T47D (cell line): ENCODE data around the gene PLA2G4B.

Experiments used
- DNase-seq, 2 experiments: peaks; one replicate each; pipeline versions ENCODE4 v3.0.0 to v3.0.0-alpha.2; 2011 to 2012; ENCODE audit warnings: low read depth in 1 of 2, low spot score in 1 of 2
- JUND ChIP-seq: IDR thresholded peaks from 2 replicates; pipeline ENCODE4 v1.6.1; 2012; ENCODE audit warnings: low read depth
- in situ Hi-C: cut with HindIII; loops from 2 replicates; pipeline ENCODE4 v1.10.0; 2016; ENCODE audit warnings: low sequenced_read_pairs, low pct_unique_long_range_greater_than_20kb

The PLA2G4B gene

DNA sequence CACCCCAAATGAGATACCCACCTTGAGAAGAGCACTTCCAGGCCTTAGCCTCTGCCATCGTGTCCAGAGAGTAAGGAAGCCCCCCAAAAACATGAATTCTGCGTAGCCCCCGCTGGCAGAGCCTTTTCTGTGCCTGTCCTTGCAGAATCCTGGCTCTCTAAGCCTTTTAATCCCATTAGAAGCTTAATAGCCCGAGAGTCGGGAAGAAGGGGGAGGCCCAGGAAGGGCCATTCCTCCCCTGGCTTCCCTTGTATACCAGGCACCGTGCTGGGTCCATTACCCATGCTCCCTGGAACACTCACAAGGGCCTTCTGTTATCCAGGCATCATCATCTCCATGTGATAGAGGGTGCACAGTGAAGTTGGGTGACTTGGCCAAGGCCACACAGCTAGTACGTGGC is 48.1 kb downstream of the PLA2G4B start:
- no peak for TF ChIP-seq JUND
- in situ Hi-C loops: no loop called here
- no peak for DNase-seq

DNA sequence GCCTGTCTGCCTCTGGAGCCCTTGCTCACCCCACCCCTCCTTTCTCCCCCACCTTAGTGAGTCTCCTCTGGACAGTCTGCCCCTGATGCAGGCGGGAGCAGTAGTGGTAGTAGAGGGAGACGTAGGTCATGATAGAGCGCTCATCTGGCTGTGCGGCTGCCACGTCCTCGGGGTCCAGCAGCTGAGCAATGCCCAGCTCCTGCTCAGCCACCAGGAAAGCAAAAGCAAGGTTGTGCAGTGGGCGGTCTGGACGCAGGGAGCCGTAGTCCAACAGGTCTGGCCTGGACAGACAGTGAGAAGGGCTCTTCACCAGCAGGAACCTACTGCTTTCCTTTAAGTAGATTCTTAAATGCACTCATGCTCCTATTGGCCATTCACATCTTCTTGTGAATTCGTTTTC is 48.5 kb downstream of the PLA2G4B start:
- DNase-seq: no peak
- no peak for TF ChIP-seq JUND
- in situ Hi-C loops: no loop called here

DNA sequence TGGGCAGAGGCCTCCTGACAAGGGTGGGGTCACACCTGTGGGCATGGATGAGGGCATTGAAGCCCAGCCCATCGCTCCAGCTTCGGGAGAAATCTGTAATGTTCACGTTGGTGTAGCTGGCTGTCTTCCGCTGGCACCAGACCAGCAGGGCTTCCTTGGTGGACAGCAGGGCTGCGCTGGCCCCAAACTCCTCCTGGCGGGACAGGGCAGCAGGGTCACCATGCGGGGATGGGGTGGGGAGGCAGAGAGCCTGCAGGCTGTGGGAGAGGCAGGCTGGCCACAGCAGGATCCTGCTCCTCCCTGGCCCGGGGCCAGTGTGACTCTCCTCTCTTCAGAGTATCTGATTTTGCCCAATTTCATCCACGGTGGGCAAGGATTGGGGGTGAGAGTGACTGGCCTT is 49.2 kb downstream of the PLA2G4B start:
- no peak for TF ChIP-seq JUND

DNA sequence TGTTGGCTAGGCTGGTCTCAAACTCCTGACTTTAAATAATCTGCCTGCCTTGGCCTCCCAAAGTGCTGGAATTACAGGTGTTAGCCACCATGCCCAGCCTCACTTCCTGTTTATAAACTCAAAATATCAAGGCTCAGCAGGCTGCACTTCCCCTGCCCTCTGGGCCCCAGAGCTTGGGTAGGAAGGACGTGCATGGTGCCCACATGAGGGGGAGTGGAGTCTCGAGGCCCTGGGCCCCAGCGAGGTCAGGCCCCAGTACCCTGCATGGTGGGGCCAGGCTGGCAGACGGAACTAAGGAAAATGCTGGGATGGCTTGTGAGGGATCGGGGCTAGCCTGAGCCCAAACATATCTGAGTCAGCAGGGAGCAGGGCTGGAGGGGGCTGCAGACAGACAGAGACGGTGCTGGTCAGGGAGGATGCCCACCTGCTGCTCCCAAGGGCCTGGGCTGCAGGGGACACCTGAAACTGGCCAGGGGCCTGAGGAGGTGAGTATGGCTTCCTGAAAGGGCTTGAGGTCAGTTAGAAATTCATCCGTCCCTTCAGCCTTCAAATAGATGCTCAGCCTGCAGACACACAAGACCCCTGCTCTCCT is 50.1 kb downstream of the PLA2G4B start:
- in situ Hi-C loops: no loop called here
- no peak for TF ChIP-seq JUND
- DNase-seq: no peak

More for the DNA sequence above, 49.2 kb downstream of the PLA2G4B start:
- in situ Hi-C loops: no loop called here
- DNase-seq: no peak

DNA sequence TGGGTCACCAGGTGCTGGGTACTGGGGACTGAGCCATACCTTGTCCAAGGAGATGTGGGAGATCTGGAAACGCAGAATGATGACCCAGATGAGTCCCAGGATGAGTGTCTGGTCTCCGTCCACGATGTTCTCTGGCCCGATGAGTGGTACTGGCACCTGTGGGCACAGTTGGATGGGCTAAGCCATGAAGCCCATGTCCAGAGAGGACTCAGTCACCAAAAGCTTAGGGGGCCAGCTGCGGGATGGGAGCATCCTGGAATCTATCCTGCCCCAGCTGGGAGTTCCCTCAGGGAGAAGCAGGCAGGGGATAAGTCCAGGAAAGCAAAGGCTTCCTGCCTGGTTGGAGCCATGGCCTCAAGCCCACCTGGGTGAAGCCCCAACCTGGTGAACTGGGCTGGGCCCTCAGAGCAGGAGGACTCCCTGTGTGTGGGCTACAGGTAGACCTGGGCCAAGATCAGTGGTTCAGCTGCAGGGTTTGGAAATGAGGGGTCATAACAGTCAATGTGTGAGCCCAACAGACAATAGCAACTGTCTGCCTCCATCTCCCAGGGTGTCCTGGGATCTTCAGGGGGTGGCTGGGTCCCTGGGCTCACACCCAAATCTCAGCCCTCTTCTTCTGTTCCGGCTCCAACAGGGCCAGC is 51.5 kb downstream of the PLA2G4B start:
- no peak for DNase-seq
- in situ Hi-C loops: no loop called here
- TF ChIP-seq JUND: no peak

DNA sequence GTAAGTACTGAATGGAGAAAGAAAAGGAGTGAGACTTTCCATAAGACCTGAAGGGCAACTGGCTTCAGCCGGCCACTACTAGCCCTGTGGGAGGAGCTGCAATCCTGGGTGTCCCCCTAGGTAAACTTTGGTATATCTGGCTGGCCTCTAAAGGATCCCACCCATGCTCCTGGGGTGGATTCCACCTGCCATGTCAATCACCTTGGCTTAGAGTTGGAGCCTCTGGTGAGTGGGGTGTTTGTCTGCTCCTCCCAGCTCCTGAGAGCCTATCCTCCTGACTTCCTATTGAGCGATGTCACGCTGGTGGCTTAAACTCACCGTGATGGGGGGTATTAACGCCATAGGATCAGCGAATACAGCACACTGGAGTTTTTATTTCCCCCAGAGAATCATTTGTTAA is 52.6 kb downstream of the PLA2G4B start:
- no peak for DNase-seq
- in situ Hi-C loops: no loop called here
- no peak for TF ChIP-seq JUND

DNA sequence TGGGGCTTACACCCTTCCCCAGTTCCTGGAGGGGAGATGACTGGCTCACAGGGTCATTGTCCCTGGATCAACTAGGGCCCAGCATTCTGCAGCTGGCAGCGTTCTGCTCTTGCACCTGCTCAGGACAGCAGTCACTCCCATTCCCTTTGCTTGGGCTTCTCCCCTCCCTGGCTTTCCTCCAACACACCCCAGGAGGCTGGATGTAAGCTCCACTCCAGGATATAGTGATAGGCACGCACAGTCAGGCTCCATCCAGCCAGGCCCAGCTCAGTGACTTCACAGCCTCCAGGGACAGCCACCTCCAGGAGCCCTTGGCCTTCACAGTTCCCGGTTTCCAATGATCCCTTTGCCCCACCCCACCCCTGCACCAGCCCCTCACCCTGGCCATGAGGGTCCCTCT is 53.3 kb downstream of the PLA2G4B start:
- in situ Hi-C loops: no loop called here
- no peak for DNase-seq
- TF ChIP-seq JUND: no peak

DNA sequence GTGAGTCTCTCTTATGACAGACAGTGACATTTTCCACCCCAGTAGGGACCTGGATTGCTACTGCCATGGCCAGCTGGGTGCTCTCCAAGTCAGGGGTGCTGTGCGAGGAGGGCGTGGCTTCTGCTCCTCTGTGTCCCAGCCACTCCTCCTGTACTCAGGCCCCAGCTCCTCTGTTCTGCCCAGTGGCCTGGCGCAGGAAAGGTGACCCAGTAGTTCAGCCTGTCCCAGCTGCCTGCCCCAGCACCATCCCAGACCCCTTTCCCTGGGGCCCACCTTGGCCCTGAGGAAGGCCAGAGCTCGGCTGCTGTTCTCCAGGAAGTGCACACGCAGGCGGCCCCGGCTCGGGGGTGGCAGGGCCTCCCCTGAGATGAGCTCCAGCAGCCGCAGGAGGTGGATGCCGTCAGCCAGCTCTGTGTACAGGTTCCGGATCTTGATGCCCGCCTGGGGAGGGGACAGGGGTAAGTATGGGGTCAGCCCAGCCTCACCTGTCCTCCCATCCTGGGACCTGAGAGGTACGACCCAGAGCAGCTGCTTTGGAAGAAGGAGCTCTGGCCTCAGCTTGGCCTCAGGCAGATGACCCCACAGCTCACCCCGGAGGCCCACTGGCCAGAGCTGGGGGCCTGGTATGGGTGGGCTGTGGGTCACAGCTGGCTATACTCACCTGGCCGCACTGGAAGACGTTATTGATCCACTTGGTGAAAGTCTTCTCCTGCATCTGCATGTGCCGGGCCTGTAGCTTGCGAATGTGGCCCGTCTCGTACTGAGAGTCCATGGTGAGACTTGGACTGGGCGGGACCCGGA is 54.2 kb downstream of the PLA2G4B start:
- in situ Hi-C loops: no loop called here
- DNase-seq: no peak
- TF ChIP-seq JUND: no peak

DNA sequence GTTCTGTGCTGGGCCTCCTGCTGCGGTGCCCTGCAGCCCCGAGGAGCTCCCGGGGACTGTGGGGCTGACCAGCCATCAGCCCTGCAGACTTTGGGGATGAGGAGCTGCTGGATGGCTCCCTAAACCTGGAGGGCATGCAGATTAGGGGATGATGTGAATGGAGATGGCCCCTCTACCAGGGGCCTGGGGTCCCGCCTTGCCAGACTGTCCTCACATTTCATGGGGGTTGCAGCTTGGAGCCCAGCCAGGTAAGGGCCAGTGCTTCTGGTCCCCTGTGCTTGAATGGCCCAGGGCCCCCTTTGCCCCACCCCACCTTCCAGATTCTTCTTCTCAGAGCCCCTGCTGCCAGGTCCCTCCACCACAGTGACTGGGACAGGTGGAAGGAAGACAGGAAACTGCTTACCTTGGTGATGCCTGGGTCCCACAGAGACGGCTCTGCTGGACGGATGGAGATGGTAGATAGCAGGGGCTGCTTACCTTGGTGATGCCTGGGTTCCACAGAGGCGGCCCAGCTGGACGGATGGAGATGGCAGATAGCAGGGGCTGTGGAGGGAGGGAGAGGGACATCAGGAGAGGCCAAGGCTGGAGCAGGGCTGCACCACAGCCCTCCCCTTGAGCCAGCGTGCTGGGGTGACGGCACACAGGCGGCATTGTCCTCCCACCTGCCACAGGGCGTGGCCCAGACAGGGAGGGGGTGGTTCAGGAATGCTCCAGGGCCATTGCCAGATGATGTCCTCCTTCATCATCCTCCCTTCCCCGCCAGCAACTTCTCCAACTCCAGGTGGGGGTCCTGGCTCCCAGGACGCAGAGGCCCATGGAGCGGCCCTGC is 55.0 kb downstream of the PLA2G4B start, which contains the start of gene SPTBN5:
Gene SPTBN5, minus strand, starts transcription at position 632 of the 829 bp plus-strand sequence. Its CDS starts 556 bp downstream, at position 76.
- in situ Hi-C loops: no loop called here
- TF ChIP-seq JUND: no peak
- DNase-seq: no peak

DNA sequence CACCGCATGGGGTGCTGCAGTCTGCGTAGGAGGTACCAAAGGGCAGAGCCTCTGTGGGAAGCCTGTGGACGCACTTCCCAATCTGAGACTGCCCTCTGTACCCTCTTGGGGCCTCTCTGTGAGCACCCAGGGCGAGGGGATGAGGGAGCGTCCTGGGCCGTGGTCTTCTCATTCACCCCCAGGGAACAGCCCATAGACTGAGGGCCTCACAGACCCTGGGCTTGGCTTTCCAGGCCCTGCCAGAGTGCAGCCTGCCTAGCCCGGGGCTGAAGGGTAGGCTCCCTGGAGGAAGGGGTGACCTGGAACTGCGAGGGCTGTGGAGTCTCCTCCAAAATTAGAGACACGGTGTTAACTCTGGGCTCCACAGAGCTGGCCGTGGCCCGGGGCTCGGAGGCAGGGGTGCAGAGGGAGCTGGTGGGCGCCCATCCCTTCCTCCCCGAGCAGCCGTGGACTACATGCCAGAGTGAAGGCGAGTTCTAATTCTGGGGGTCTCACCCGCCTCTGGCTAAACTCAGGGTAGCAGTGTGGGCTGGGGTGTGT is 55.7 kb downstream of the PLA2G4B start:
- no peak for DNase-seq
- in situ Hi-C loops: no loop called here
- TF ChIP-seq JUND: no peak

DNA sequence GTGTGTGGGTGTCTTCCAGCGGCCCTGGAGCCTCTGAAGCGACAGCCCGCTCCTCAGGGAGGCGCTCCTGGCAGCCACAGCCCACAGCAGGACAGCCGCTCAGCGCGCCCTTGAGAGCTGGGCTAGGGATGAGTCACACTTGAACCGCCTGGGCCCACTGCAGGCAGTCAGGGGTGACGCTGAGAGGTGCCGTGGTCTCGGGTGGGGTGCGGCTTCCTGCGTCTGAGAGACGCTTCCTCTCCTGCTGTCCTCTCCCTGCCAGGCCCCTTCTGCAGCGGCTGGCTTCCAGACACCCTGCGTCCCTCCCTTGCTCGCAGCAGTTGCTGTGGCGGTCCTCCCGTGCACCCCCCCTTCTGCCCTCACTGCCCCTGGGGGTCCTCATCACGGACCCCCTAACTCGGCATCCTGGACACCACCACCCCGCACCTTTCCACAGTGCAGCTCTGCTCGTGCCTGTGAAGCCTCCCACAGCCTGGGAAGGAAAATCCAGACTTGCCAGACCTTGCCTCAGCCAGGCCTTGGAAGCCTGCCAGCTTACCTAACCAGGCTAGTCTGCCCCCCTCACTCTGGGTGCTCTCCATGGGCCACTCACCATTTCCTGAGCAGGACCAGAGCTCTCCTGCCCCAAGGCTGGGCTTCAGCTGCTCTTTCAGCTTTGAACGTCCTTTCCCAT is 56.3 kb downstream of the PLA2G4B start:
- TF ChIP-seq JUND: no peak
- in situ Hi-C loops: no loop called here
- peak; percentile 53 to 65 for DNase-seq

DNA sequence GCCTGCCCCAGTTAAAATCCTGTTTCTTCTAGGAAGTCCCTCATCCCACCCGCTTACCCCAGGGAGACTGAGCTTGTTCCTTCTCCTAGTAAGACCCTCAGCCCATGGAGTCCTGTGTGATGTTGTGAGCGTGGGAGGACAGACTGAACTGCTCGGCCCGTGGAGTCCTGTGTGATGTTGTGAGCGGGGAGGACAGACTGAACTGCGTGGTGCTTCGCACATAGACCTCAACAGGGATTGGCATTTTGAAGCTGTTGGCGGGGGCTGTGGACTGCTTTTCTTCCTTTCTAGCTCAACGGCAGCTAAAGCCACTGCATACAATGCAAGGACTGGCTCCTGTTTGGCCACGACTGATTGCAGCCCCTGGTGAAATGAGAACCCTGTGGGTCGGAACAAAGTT is 56.8 kb downstream of the PLA2G4B start:
- TF ChIP-seq JUND: no peak
- DNase-seq: no peak
- in situ Hi-C loops: no loop called here
